Mesenteric fat pad (tissue), 1 donor: ENCODE data around the gene PHF8. TPM values are rescaled to one million over a fixed set of nuclear protein-coding genes. Genes with fewer than 3 reads are reported as not detected.

Experiments used
- DNase-seq: peaks from one replicate; pipeline ENCODE4 v3.0.0-alpha.2; 2020; ENCODE audit warnings: low spot score
- total RNA-seq: library from RNA; stranded (reverse); fragmentation: NEBNext Ultra II Directional; extraction: Animal tissue kit (Norgen Biotek cat#: 25700); gene quantifications from one replicate; pipeline ENCODE4 v1.2.1, GENCODE V29; 2021
- donor health status: DM: yes; HTN: yes; CAD: no.

PHF8 gene
- total RNA-seq, 1 donor from 2014 or later, result 30.1 TPM

DNA sequence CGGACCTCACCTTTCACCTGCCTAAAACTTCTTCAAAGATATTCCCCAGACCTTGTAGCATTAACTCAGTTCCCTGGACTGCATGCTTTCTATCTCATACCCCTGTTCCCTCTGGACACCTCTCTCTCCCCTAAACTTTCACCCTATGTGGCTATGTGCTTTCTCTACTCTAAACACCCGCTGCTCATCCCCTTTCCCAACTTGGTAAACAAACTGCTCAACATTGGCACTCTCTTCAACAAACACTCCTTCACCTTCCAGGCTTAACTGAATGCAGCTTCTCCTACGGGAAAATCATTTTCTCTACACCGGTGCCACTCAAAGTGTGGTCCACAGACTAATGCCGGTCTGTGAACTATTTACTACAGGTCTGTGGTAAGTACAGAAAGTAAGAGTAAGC is 19.9 kb downstream of the PHF8 start:
- DNase-seq, result no peak

DNA sequence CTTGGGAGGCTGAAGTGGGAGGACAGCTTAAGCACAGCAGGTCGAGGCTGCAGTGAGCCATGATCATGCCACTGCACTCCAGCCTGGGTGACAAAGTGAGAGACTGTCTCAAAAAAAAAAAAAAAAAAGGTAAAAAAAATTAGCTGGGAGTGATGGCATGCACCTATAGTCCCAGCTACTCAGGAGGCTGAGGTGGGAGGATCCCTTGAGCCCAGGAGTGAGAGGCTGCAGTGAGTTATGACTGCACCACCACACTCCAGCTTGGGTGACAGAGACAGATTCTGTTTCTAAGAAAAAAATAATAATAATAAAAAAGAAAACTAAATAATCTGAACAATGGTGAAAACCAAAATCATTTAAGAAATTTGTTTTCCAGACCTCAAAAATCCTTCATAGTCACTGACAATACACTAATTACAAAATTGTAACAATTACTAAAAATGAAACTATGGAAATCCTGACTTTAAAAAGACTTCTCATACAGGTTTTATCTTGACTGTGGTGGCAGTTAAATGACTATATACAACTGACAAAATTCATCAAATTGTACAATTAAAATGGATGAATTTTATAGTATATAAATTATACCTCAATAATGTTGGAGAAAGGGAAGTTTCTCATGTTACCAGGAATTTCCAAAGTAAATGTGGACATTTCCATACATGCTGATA is 31.3 kb downstream of the PHF8 start:
- no peak for DNase-seq

DNA sequence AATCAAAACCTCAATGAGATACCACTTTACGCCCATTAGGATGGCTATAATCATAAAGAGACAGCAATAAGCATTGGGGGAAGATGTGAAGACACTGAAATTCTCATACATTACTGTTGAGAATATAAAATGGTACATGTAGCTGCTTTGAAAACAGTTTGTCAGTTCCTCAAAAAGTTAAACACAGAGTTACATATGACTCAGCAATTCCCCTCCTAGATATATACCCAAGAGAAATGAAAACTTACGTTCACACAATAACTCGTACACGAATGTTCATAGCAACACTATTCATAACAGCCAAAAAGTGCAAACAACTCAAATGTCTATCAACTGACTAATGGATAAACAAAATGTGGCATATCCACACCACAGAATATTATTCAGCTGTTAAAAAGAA is 36.6 kb downstream of the PHF8 start:
- DNase-seq, result no peak

DNA sequence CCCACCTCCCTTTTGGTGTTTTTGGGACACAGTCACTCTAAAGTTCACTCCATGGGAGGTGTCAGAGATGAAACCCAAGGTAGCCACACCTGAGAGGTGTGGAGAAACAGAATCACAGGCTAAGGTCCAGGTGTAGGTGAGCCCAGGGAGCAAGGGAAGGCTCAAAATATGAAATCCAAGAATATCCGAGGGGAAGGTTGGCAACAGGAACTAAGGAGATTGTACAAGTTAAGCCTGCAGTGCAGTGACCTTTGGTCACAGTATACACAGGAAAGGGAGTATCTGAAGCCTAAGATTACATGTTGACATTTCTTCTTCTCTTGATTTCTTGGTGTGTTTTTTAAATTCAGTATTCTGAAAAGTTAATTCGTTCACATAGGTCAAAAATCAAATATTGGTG is 46.5 kb downstream of the PHF8 start:
- no peak for DNase-seq

DNA sequence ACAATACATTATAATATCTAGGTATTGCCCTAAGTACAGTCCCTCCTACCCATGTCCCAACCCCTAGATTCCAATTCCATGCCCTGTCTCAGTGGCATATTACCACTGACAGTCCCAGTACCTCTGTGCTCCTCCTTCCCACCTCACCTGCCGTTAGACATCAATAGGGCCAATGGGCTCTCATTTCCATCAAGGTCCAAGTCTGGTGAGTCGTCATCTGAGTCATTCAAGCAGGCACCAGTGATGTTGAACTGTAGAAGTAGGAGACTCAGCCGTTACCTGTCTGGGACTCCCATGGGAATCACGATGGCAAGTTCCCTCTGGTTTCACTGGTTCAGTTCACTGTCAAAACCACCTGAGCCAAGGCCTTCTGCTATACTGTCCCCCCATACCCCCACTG is 51.7 kb downstream of the PHF8 start:
- DNase-seq, result no peak

DNA sequence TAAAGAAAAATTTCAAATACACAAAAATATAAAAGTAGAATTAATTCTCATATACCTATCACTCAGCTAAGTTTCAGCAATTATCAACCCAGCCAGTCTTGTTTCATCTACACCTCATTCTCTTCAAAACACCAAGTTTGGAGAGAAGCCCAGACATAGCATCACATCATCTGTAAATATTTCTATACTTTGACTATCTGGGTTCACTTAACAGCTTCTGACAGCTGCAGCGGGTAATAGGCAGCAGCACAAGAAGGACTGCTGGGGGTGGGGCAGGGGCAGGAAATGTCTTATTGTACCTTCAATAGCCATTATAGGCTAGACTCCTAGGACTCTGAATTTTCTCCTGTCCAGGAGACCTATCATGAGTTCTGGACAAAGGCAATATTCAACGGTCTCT is 54.1 kb downstream of the PHF8 start:
- no peak for DNase-seq

DNA sequence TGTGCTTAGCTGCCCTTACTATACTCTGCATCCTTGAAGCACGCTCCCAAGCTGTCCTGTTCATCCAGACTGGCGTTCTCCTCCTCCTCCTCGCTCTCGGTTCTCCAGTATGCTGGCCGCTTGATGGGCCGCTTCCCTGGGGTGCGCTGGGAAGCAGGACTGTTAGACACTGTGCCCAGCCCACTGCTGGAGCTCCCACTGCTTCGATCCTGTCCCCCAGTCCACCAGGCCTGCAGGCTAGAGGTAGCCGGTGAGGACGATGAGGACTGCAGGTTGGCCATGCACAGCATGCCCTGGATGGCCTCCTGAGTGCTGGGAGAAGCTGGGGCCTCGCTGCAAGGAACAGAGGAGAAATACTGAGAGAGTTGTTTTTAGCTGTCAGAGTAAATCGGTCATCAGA is 59.4 kb downstream of the PHF8 start:
- DNase-seq, result no peak

DNA sequence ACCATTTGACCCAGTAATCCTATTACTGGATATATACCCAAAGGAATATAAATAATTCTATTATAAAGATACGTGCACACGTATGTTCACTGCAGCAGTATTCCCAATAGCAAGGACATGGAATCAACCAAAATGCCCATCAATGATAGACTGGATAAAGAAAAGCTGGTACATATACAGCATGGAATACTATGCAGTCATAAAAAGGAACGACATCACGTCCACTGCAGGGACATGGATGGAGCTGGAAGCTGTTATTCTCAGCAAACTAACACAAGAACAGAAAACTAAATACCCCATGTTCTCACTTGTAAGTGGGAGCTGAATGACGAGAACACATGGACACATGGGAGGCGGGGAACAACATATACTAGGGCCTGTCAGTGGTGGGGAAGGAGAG is 69.7 kb downstream of the PHF8 start:
- no peak for DNase-seq

DNA sequence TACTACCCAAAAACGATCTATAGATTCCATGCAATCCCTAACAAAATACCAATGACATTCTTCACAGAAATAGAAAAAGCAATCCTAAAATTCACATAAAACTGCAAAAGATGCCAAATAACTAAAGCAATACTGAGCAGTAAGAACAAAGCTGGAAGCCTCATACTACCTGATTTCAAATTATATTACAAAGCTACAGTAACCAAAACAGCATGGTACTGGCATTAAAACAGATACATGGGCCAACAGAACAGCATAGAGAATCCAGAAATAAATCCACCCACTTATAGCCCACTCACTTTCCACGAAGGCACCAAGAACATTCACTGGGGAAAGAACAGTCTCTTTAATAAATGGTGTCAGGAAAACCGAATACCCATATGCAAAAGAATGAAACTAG is 74.7 kb downstream of the PHF8 start:
- DNase-seq, result no peak

DNA sequence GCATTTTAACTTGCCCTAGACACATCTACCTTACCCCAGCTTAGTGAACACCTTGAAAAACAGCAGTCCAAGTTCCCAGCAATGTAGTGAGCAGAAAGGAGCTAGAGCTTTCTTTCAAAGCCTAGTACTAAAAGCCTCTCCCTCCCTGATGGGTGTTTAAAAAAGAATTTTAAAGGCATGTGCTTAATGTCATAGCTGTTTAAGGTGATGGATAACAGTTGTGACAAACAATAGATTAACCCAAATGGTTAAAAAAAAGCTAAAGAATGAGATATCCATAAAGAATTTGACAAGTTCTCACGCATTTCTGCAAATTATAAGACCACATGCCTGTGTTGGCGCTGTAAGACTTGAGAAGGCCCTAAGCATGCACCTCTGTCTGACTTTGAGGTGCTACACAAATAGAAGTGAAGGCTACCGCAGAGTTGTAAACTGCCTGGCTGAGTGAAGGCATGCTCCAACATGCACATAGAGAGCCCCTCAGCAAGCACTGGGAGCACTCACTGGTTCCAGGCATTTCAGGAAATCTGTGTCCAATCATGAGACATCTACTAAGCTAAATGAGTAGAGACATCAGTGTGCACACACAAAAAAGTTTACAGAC is 94.0 kb downstream of the PHF8 start:
- no peak for DNase-seq

DNA sequence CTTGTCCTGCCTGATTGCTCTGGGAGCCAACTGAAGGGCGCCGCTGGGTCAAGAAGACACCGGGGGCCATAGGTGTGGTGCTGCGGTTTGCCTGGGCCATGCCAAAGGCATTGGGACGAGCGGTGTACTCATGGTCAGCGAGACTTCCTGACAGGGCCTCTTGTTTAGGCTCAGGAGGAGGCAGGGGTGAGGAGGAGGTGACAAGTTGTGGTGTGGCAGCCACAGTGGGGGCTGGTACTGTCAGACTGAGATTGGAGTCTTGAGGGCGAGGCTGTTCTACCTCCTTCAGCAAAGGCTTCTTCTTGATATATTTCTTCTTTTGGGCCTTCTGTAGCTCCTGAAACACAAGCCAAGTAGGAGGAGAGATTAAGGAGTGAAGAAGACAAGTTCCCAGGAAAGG is 104.1 kb downstream of the PHF8 start:
- DNase-seq, result no peak

DNA sequence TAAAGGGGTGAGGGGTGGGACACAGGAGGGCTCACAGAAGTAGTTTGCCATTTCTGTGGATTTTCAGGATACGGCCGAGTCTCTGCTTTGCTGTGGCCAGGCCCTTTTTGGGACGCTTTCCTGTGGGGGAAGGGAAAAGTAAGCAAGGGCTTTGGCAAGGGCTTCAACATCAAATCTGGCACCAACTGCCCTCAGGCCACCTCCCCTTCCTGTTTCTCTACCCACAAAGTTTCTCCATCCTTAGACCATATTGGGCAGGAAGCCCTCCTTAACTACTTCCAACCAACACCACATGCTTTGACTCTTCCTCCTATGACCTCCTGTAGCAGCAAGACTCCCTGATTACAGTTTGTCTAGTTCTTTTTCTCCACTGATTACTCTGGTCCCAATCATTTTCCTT is 105.1 kb downstream of the PHF8 start:
- DNase-seq, result no peak

DNA sequence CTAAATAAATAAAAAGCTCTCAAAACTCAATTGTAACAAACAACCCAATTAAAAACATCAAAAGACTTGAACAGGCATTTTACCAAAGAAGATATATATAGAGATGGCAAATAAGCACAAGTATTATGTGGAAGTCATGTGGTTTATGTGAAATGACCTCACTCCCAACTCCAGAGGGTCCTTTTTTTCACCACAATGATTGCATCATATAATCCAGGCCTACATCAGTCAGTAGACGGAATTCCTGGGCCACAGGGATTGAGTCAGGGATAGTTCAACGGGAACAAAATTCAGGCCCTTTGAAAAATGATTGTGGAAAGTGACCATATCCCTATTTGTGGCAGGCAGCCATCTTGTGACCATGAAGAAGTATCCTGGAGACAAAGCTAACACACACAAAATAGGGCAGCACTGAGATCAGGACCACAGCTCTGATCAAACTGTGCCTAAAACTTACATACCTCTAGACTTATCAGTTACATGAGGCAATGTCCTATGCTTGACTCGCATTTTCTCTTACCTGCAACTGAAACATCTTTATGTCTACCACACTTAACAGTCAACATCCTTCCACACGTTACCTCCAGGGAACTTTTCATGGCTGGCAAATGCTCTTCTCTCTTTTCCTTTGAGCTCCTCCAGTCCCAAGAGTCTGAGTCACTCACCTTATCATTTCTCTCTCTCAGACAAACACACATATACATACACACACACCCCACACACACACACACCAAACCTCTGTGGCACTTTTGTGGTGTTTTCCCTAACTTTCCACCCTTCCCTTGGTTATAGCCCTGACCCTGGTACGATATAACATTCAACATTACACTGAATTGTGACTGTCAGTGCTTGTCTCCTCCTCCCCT is 113.5 kb downstream of the PHF8 start:
- DNase-seq, result no peak

DNA sequence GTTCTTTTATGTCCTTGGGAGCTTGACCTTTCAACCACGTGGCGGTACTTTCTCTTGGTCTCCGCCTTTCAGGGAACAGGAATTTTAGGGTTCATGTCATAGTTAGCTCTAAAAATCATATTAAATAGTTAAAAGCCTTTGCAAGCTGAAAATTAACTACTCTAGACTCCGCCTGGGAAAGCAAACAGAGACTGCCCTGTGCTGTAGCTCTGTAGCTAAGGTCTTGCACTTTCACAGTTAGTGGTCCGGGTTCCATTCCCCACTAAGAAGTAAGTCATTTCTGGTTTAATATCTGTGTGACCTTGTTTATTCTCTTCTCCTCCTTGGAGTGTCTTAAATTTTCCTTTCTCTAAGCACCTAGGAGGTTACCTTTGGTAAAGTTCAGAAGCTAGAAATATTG is 118.2 kb downstream of the PHF8 start:
- no peak for DNase-seq

DNA sequence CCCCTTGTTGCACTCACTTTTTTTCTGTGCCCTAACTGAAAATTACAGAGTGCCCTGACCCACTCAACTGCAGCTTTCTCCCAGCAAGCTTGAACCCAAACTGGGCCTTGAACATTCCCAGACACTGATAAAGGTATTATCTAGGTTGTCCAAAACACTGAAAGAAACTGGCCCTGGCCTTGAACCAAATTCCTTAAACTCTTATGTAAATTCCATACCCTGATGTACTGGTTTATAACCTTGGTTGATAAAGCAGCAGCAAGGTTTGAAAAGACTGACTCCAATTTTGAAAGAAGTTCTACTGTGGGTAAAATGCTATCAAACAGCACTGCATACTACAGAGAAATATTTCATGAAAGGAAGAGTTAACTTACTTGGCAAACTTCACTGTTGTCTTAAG is 125.6 kb downstream of the PHF8 start:
- no peak for DNase-seq

DNA sequence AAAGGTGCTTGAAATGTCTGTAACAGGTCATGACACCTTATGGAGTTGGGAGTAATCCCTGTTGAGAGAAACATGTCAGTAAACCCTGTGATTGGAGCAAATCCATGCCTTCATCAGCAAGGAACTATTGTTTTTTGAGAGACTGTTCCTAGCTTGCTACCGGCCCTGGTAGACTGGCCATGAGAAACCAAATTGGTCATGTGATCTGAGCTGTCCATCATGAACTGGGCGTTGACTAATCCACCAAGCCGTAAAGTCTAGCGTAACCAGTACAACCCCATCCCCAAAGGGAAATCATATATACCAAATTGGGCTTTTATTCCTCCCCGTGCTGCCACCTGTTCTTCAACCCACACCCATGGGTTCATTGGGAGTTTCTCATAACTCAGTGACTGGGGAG is 143.7 kb downstream of the PHF8 start:
- DNase-seq, result no peak

DNA sequence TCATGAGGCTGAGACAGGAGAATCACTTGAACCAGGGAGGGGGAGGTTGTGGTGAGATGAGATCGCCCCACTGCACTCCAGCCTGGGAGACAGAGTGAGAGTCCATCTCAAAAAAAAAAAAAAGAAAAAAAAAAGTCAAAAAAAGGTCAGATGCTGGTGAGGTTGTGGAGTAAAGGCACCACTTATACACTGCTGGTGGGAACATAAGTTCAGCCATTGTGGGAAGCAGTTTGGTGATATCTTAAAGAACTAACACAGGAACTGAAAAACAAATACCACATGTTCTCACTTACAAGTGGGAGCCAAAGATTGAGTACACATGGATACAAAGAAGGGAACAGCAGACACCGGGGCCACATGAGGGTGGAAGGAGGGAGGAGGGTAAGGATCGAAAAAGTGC is 149.0 kb downstream of the PHF8 start:
- no peak for DNase-seq

Other genes starting within 250 kb of the PHF8 start
- 12.5 TPM for gene FAM120C, start 138.8 kb upstream of the PHF8 start, total RNA-seq